SU-DHL-6 (cell line): ENCODE data around the gene ADK.
"Not testable (repeated sequence)": the region's sequence is repeated elsewhere in the genome, so short reads cannot be mapped to it uniquely, and the experiment has no call there.

Source experiments
- H2AFZ ChIP-seq: fragments of 200-600 bp; sonication (generic); 2 replicates; pipeline ENCODE4 v1.6.1; 2014; ENCODE audit warnings: low read depth, mild to moderate bottlenecking, moderate library complexity, mixed read lengths, antibody characterized with exemption, low read length; ENCODE audit not compliant: severe bottlenecking
- H3F3A ChIP-seq: fragments of 200-600 bp; shearing (Covaris generic); 2 replicates; pipeline ENCODE4 v1.6.0; 2016; ENCODE audit warnings: antibody characterized with exemption, mild to moderate bottlenecking; ENCODE audit not compliant: insufficient read depth
- H3K27ac ChIP-seq: fragments of 200-600 bp; sonication (generic); 2 replicates; pipeline ENCODE4 v1.5.1; 2016; ENCODE audit warnings: low read depth, mild to moderate bottlenecking, low read length, moderate library complexity, mixed read lengths
- H3K27me3 ChIP-seq: fragments of 200-600 bp; sonication (generic), shearing (Covaris generic); 2 replicates; pipeline ENCODE4 v1.6.0; 2014; ENCODE audit warnings: mild to moderate bottlenecking, low read length
- H3K36me3 ChIP-seq: fragments of 200-600 bp; sonication (generic); 2 replicates; pipeline ENCODE4 v1.6.1; 2014; ENCODE audit warnings: mild to moderate bottlenecking, low read length, mixed read lengths
- H3K4me2 ChIP-seq: fragments of 300-600, 200-600 bp; shearing (Covaris generic), sonication (generic); 2 replicates; pipeline ENCODE4 v1.6.0; 2014; ENCODE audit warnings: low read length, low read depth, mild to moderate bottlenecking; ENCODE audit not compliant: poor library complexity, severe bottlenecking
- H3K4me3 ChIP-seq: fragments of 200-600 bp; sonication (generic); 2 replicates; pipeline ENCODE4 v1.5.1; 2014; ENCODE audit warnings: antibody characterized with exemption, low read length, mild to moderate bottlenecking, mixed read lengths; ENCODE audit not compliant: insufficient read depth, poor library complexity, severe bottlenecking
- H3K79me2 ChIP-seq: fragments of 200-600 bp; sonication (generic); 2 replicates; pipeline ENCODE4 v1.6.1; 2014; ENCODE audit warnings: mild to moderate bottlenecking, low read length, moderate library complexity; ENCODE audit not compliant: insufficient read depth
- H3K9ac ChIP-seq: fragments of 200-600 bp; sonication (generic); 2 replicates; pipeline ENCODE4 v1.7.0; 2014; ENCODE audit warnings: mild to moderate bottlenecking, low read length
- H3K9me2 ChIP-seq: fragments of 200-600 bp; sonication (generic); replicated peaks from 2 replicates; pipeline ENCODE4 v1.6.1; 2014; ENCODE audit warnings: low read length; ENCODE audit not compliant: insufficient read depth
- H3K9me3 ChIP-seq: fragments of 200-600 bp; sonication (generic); 2 replicates; pipeline ENCODE4 v1.6.1; 2014; ENCODE audit warnings: low read length, mixed read lengths; ENCODE audit not compliant: insufficient read depth
- H4K20me1 ChIP-seq: fragments of 200-600 bp; sonication (generic); 2 replicates; pipeline ENCODE4 v1.6.1; 2014; ENCODE audit warnings: low read depth, mild to moderate bottlenecking, antibody characterized with exemption, low read length, moderate library complexity, mixed read lengths
- EZH2phosphoT487 ChIP-seq: fragments of 200-600 bp; sonication (generic), shearing (Covaris generic); conservative IDR thresholded peaks from 2 replicates; pipeline ENCODE4 v1.6.1; 2018; ENCODE audit warnings: mild to moderate bottlenecking, antibody characterized with exemption, low read length, moderate library complexity, mixed read lengths
- TF ChIP-seq, protein P1 (sequence below): fragments of 200-600 bp; sonication (generic); IDR thresholded peaks from one replicate; pipeline ENCODE4 v1.5.1; 2017; ENCODE audit warnings: antibody characterized with exemption, mild to moderate bottlenecking, low read length, moderate library complexity; ENCODE audit not compliant: insufficient read depth, poor library complexity, severe bottlenecking

Gene ADK

DNA sequence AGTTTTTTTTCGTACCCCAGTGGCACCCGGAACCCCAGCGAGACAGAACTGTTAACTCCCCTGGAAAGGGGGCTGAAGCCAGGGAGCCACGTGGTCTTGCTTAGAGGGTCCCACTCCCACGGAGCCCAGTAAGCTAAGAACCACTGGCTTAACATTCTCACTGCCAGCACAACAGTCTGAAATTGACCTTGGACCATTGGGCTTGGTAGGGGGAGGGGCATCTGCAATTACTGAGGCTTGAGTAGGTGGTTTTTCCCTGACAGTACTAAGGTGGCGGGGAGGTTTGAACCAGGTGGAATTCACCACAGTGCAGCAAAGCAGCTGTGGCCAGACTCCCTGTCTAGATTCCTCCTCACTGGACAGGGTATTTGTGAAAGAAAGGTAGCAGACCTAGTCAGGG, 196.5 kb downstream of the ADK start:
- H3K4me2 ChIP-seq: no peak overlapping the region
- no peak overlapping the region for H3K27ac ChIP-seq

DNA sequence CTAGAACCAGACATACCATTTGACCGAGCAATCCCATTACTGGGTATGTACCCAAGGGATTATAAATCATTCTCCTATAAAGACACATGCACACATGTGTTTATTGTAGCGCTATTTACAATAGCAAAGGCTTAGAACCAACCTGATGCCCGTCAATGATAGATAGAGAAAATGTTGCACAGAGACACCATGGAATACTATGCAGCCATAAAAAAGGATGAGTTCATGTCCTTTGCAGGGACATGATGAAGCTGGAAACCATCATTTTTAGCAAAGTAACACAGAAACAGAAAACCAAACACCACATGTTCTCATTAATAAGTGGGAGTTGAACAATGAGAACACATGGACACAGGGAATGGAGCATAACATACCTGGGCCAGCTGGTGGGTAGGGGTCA, 202.0 kb downstream of the ADK start:
- H3K27ac ChIP-seq, H2AFZ ChIP-seq, H3K79me2 ChIP-seq, H4K20me1 ChIP-seq, H3K9me3 ChIP-seq, H3K4me3 ChIP-seq, H3K4me2 ChIP-seq, H3K9ac ChIP-seq, H3K27me3 ChIP-seq, H3K9me2 ChIP-seq, H3K36me3 ChIP-seq: not testable (repeated sequence)
- H3F3A ChIP-seq: peaks cover 15% of the 10 kb centered on the region; the same call in 1 of the 2 replicates

More for the DNA sequence above, 196.5 kb downstream of the ADK start:
- no peaks in the 10 kb centered on the region for H4K20me1 ChIP-seq
- no peak overlapping the region for H3K4me3 ChIP-seq
- no peak for TF ChIP-seq EZH2phosphoT487
- TF ChIP-seq, protein P1, sequence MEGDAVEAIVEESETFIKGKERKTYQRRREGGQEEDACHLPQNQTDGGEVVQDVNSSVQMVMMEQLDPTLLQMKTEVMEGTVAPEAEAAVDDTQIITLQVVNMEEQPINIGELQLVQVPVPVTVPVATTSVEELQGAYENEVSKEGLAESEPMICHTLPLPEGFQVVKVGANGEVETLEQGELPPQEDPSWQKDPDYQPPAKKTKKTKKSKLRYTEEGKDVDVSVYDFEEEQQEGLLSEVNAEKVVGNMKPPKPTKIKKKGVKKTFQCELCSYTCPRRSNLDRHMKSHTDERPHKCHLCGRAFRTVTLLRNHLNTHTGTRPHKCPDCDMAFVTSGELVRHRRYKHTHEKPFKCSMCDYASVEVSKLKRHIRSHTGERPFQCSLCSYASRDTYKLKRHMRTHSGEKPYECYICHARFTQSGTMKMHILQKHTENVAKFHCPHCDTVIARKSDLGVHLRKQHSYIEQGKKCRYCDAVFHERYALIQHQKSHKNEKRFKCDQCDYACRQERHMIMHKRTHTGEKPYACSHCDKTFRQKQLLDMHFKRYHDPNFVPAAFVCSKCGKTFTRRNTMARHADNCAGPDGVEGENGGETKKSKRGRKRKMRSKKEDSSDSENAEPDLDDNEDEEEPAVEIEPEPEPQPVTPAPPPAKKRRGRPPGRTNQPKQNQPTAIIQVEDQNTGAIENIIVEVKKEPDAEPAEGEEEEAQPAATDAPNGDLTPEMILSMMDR: no peak
- H2AFZ ChIP-seq: no peak overlapping the region
- no peaks in the 10 kb centered on the region for H3F3A ChIP-seq
- no peak overlapping the region for H3K9ac ChIP-seq
- H3K9me3 ChIP-seq: peaks cover 13% of the 10 kb centered on the region; the same call in 1 of the 2 replicates
- no peaks in the 10 kb centered on the region for H3K9me2 ChIP-seq
- no peaks in the 10 kb centered on the region for H3K36me3 ChIP-seq
- H3K79me2 ChIP-seq: no peaks in the 10 kb centered on the region
- no peaks in the 10 kb centered on the region for H3K27me3 ChIP-seq

DNA sequence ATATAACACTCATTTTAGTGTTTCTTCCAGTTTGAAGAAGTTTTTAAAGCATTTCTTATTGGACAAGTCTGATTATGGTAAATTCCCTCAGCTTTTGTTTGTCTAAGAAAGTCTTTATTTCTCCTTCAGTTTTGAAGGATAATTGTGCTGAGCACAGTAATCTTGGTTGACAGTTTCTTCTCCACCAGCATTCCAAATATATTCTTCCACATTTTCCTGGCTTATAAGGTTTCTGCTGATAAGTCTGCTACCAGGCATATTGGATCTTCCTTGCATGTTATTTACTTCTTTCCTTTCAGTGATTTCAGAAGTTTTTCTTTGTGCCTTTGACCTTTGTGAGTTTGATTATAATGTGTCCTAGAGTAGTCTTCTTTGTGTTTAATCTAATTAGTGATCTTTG, 210.7 kb downstream of the ADK start:
- Histone ChIP-seq H4K20me1 (no peaks in the 10 kb centered on the region), H3K4me3 (no peak overlapping the region), H3F3A (0 out of 2 replicates have a peak, but pooled peaks cover 6% of the 10 kb centered on the region), H3K9ac (no peak overlapping the region), H3K9me2 (no peaks in the 10 kb centered on the region), H3K36me3 (peaks cover 8% of the 10 kb centered on the region; the same call in 1 of the 2 replicates), H3K79me2 (no peaks in the 10 kb centered on the region), H3K27me3 (no peaks in the 10 kb centered on the region), H2AFZ (no peak overlapping the region), H3K27ac (no peak overlapping the region), H3K9me3 (no peaks in the 10 kb centered on the region), H3K4me2 (no peak overlapping the region)
- TF ChIP-seq, protein P1: no peak
- no peak for TF ChIP-seq EZH2phosphoT487

DNA sequence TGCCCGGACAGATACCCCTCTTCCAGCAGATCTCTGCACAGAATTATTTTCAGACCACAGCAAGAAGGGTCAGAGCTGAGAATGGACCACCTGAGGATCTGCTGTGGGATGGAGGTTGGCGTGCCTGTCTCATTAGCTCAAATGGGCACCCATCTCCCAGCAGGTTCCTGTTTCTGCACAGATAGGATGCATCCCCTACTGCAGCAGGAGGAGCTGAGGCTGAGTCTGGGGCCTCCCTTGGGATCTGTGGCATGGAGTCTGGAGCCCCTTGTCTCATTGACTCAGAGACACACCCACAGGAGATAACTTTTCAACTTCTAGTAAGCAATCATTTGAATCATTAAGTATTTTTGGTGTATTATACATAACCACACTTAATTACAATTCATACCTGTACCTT, 212.7 kb downstream of the ADK start:
- Histone ChIP-seq H3K79me2 (no peaks in the 10 kb centered on the region), H3K4me3 (no peak overlapping the region), H3K9ac (no peak overlapping the region), H3K27me3 (no peaks in the 10 kb centered on the region), H4K20me1 (no peaks in the 10 kb centered on the region), H3K9me2 (no peaks in the 10 kb centered on the region), H3K4me2 (no peak overlapping the region), H3K9me3 (no peaks in the 10 kb centered on the region), H3F3A (no peaks in the 10 kb centered on the region), H3K27ac (no peak overlapping the region), H2AFZ (no peak overlapping the region), H3K36me3 (peaks cover 3% of the 10 kb centered on the region; the same call in 1 of the 2 replicates)
- TF ChIP-seq, protein P1: no peak
- TF ChIP-seq EZH2phosphoT487: no peak
